ENCODE measurements around the gene ITSN1.
"Not testable (repeated sequence)": the region's sequence is repeated elsewhere in the genome, so short reads cannot be mapped to it uniquely, and the experiment has no call there.

Gene ITSN1

GRCh38 chr21:33682992-33683627 lies 40.8 kb downstream of the ITSN1 start:
- DNase-seq (ENCODE audit: low read depth), result no peak

DNA sequence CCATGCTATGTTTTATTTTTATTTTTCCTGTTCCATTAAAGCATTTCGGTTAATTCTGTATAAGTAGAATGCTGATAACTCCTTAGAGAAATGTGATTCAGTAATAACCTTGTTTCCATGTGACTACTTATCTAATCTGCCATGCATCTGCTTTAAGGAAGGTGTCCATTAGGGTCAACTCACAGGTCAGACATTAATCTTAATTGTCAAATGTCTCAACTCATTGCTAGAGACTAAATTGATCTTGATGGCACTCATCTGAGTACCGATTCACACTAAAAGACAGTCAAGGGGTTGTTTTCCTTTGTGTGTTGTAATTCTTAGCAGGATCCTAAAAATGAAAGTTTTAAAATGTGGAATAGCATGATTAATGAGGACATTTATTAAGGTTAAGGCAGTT lies 41.8 kb downstream of the ITSN1 start:
- DNase-seq (ENCODE audit: low read depth), result no peak

- DNase-seq (ENCODE audit: low read depth), result no peak
Measured at GRCh38 chr21:33684923-33685560, 42.7 kb downstream of the ITSN1 start.

DNA sequence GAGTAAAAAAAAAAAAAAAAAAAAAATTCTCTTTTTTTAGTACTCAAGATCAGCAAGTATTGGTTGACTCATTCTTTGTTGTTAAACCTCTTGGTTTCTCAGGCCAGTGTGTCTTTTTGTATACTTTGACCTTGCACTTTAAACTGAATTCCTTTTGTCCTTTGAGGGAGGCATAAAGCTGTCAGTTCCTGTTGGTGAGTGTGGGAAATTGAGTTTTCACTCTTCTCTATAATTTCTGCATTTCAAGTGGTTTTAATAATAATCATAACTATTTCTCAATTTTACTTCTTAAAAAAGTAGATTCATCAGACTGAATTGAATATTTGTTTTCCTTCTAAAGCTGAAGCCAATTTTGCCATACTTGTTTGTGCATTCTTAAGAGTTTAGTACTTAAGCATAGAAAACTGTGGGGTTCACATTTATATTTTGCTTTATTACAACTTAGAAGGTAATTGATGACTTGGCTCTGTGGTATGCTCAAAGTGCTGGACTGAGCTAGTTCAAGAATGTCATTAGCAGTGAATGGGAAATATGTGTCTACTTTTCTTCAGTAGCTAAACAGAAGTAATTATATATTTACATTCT lies 43.4 kb downstream of the ITSN1 start:
- DNase-seq (ENCODE audit: low read depth), result no peak

GRCh38 chr21:33686386-33686785 lies 44.1 kb downstream of the ITSN1 start:
- DNase-seq (ENCODE audit: low read depth), result no peak

GRCh38 chr21:33687634-33688033 lies 45.3 kb downstream of the ITSN1 start:
- no peak for DNase-seq (ENCODE audit: low read depth)

DNA sequence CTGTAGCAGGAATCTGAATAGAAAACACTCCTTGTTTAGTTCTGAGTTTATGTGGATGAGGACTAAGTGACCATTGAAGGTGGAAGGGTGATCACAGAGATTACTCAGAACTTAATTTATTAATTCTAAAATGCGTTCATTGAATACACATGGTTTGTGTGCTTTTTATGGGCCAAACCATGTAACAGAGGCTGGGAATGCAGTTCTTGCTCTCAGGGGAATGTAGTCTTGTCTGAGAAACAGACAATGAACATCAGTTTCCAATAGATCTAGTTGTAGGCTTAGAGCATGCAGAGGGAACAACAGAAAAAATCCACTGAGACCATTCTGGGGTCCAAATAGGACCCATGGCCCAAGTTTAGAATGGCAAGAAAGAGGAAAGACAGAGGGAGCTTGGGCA lies 46.1 kb downstream of the ITSN1 start:
- no peak for DNase-seq (ENCODE audit: low read depth)

DNA sequence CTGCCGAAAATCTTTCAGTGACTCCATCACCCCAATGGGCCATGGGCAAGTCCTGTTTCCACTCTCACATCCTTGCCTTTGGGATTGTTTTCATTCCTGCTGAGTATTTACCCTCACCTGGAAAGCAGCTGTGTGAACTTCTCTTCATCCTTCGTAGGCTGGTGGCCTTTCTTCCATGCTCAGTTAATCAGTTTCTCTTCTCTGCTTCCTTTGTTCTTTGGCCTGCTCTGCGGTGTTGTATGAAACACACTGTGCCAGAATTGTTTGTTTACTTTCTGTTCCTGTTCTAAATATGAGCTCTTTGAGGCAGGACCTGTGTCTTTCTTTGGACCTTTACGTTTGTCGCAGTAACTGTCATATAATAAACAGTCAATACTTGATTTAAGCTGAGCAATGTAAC lies 48.6 kb downstream of the ITSN1 start:
- DNase-seq (ENCODE audit: low read depth), result no peak

GRCh38 chr21:33691945-33692603 lies 49.8 kb downstream of the ITSN1 start:
- no peak for DNase-seq (ENCODE audit: low read depth)

GRCh38 chr21:33695813-33696212 lies 53.5 kb downstream of the ITSN1 start:
- DNase-seq (ENCODE audit: low read depth), result no peak

GRCh38 chr21:33696465-33696864 lies 54.2 kb downstream of the ITSN1 start:
- DNase-seq (ENCODE audit: low read depth), result no peak

DNA sequence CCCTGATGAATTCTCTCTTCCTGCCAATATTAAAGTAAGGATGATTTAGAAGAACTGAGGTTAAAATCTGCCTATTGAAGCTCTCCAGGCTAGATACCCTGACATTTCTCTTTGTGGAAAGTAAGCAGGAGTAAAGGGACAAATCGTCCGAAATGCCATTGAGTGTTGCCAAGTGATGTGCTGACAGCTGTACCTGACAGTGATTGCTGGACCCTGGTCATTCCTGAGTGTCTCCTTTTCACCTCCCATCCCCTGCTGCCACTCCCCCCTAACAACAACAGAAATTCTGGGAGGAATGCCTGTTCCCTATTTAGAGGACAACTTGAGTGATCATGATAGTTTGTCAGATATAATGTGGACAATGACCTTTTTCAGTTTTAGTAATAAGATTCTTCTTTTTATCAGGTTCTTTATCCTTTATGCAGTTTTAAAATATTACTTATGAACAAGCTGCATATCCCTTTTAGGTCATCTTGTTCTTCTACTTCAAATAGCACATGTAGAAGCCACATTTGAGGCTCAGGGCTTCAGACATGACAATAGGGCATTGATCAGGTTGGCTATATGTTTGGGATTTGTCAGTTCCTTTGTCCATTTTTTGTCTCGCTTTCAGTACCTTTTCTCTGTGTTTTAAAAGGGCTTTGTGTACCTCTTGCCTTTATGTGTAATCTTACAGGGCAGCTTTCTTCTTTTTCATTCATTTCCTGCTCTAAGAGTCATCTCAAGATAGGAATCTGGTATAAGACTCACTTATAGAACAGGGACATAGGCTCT lies 56.0 kb downstream of the ITSN1 start:
- DNase-seq (ENCODE audit: low read depth), result no peak

GRCh38 chr21:33699277-33699676 lies 57.0 kb downstream of the ITSN1 start:
- DNase-seq (ENCODE audit: low read depth), result no peak

- DNase-seq (ENCODE audit: low read depth), result no peak
Measured at GRCh38 chr21:33700491-33700890, 58.2 kb downstream of the ITSN1 start.

GRCh38 chr21:33703750-33704606 lies 61.7 kb downstream of the ITSN1 start:
- no peak for DNase-seq (ENCODE audit: low read depth)

- no peak for DNase-seq (ENCODE audit: low read depth)
Measured at GRCh38 chr21:33707846-33708245, 65.5 kb downstream of the ITSN1 start.

GRCh38 chr21:33708874-33709273 lies 66.6 kb downstream of the ITSN1 start:
- no peak for DNase-seq (ENCODE audit: low read depth)

DNA sequence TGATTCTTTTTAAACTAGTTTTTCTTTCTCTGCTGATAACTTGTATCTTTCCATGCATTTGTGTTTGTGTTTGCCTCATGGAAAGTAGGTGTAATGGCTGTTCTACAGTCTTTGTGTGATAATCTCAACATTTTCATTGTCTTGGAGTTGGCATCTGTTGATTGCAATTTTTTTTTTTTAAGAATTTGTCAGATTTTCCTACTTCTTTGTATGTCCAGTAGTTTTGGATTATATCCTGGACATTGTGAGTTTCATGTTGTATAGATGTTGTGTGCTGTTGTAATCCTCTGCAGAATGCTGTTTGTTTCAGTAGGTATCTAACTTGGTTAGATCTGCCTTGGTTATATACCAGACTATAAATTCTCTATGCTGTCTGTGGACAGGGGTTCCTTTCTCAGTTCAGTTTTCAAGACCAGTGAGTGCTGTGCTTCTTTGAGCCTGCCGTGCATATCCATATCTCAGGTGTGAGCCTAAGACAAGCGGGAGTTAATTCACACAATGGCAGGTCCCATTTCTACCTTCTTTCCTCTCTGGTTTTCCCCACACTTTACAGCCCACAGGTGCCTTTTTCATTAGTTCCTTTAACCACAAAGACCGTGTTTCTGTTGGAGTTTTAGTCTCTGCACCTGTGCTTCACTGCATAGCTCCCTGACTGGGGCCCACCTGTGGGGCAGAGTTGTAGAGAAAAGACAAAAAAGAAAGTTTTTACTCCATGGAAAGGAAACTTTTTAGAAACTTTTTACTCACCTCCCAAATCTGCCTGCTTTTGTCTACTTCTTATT lies 69.9 kb downstream of the ITSN1 start:
- DNase-seq (ENCODE audit: low read depth), result no peak

DNA sequence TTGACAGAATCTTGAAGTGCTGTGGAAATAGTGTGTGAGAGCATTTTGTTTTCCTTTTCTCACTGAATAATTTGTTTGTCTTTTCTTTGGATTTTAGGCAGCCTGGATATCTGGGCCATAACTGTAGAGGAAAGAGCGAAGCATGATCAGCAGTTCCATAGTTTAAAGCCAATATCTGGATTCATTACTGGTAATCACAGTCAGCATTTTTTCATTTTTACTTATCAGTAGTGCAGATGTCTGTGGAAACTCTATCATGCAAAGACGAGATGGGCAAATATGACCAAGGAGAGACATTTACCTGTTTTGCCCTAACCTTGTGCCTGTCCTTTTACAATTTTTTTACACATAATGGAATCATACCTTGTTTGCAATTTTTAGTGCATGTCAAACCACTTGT lies 78.8 kb downstream of the ITSN1 start:
- DNase-seq (ENCODE audit: low read depth), result no peak

GRCh38 chr21:33729139-33729538 lies 86.8 kb downstream of the ITSN1 start:
- not testable (repeated sequence) for DNase-seq (ENCODE audit: low read depth)

DNA sequence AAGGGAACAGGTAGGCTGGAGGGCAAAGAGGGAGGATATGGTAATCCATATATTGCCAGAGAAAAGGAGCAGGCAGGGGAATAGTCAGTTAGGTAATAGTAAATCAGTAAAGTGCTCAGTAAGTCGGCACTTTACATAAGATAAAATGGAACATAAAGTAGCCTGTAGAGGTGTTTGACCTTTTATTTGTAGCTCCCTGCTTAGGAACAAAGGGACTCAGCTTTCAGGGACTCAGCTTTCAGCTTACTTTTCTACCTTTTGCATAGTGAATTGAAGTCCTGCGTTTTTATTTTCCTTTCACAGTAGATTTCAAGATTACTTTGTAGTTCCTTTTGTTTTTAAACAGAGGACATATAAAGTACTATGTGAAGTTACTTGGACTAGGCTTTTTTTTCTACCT lies 87.3 kb downstream of the ITSN1 start:
- no peak for DNase-seq (ENCODE audit: low read depth)

Measured in activated T-cell treated with anti-CD3 and anti-CD28 coated beads for 1 hour (primary cell).